ENCODE data around the gene DAAM1. TPM values are rescaled to one million over a fixed set of nuclear protein-coding genes. Genes with fewer than 3 reads are reported as not detected.

The DAAM1 gene
- total RNA-seq, 1 experiment from 2014 or later: 13.3 TPM

DNA sequence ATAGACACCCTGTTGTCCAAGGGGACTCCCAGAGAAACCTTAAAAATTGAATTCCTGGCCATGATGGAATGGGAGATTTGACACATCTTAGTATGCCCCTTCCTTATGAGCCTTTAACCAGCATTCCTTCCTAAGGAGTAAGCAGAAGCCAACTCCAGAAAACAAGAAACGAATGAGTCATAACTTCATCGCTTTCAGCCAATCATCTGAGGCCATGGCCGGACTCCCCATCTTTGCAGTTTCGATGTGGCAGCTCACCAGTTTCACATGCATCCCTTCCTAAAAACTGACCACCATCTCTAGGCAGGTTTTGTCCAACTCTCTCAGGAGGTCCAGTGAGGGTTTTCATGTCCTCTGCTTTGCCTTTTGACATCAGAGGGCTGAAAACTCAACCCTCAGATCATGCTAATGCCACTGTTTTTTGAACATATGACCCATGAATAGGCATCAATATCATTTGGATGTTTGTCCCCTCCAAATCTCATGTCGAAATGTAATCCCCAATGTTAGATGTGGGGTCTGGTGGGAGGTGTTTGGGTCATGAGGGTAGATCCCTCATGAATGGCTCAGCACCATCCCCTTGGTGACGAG is 19.9 kb downstream of the DAAM1 start:
- CTCF ChIA-PET: no interaction called here

DNA sequence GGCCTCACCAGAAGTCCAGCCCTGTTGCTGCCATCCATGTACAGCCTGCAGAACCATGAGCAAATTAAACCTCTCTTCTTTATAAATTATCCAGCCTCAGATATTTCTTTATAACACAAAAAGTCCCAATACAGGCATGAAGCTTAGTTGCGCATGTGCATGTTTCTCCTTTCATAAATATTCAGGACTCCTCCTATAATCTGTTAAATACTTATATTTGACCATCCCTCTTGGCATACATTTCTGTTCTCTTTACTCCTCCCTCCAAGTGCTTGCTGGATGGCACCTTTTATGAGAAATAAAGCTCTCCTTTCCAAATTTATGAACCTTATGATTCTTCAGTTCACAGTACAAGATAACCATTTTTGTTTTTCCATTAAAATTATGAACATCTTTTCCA is 20.5 kb downstream of the DAAM1 start:
- TF ChIP-seq, protein P1, sequence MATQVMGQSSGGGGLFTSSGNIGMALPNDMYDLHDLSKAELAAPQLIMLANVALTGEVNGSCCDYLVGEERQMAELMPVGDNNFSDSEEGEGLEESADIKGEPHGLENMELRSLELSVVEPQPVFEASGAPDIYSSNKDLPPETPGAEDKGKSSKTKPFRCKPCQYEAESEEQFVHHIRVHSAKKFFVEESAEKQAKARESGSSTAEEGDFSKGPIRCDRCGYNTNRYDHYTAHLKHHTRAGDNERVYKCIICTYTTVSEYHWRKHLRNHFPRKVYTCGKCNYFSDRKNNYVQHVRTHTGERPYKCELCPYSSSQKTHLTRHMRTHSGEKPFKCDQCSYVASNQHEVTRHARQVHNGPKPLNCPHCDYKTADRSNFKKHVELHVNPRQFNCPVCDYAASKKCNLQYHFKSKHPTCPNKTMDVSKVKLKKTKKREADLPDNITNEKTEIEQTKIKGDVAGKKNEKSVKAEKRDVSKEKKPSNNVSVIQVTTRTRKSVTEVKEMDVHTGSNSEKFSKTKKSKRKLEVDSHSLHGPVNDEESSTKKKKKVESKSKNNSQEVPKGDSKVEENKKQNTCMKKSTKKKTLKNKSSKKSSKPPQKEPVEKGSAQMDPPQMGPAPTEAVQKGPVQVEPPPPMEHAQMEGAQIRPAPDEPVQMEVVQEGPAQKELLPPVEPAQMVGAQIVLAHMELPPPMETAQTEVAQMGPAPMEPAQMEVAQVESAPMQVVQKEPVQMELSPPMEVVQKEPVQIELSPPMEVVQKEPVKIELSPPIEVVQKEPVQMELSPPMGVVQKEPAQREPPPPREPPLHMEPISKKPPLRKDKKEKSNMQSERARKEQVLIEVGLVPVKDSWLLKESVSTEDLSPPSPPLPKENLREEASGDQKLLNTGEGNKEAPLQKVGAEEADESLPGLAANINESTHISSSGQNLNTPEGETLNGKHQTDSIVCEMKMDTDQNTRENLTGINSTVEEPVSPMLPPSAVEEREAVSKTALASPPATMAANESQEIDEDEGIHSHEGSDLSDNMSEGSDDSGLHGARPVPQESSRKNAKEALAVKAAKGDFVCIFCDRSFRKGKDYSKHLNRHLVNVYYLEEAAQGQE (IDR thresholded peaks at IDR 0.05; ENCODE audit: insufficient read depth in 1 of 2, low read depth in 2 of 2, low read length in 1 of 2): no peak
- no peak for TF ChIP-seq POLR2AphosphoS5 (IDR thresholded peaks at IDR 0.05; ENCODE audit: low read depth, low read length)
- no peak for TF ChIP-seq SIN3A (IDR thresholded peaks at IDR 0.05; ENCODE audit: borderline replicate concordance, insufficient read depth, low read depth, low read length)
- TF ChIP-seq TCF7L2 (IDR thresholded peaks at IDR 0.05; ENCODE audit: low read depth, low read length): no peak
- TF ChIP-seq, protein P2, sequence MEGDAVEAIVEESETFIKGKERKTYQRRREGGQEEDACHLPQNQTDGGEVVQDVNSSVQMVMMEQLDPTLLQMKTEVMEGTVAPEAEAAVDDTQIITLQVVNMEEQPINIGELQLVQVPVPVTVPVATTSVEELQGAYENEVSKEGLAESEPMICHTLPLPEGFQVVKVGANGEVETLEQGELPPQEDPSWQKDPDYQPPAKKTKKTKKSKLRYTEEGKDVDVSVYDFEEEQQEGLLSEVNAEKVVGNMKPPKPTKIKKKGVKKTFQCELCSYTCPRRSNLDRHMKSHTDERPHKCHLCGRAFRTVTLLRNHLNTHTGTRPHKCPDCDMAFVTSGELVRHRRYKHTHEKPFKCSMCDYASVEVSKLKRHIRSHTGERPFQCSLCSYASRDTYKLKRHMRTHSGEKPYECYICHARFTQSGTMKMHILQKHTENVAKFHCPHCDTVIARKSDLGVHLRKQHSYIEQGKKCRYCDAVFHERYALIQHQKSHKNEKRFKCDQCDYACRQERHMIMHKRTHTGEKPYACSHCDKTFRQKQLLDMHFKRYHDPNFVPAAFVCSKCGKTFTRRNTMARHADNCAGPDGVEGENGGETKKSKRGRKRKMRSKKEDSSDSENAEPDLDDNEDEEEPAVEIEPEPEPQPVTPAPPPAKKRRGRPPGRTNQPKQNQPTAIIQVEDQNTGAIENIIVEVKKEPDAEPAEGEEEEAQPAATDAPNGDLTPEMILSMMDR (IDR thresholded peaks at IDR 0.05): no peak
- Histone ChIP-seq H3K4me3 (ENCODE audit: low read depth in 2 of 2, low read length in 2 of 2) (no peak overlapping the region), H3K4me1 (ENCODE audit: control insufficient read depth, insufficient read depth, low read length) (no peaks in the 10 kb centered on the region), H3K36me3 (ENCODE audit: control insufficient read depth, insufficient read depth, low read length) (no peaks in the 10 kb centered on the region), H3K27ac (ENCODE audit: low read length) (no peak overlapping the region), H3K27me3 (ENCODE audit: control insufficient read depth, insufficient read depth, low read length) (no peaks in the 10 kb centered on the region), H3K9me3 (ENCODE audit: control insufficient read depth, insufficient read depth, low read depth, low read length) (no peaks in the 10 kb centered on the region)
- POLR2A ChIA-PET: no interaction called here
- intact Hi-C loops (cut with micrococcal nuclease; ENCODE audit: unreplicated experiment) (no loop called here), in situ Hi-C loops (cut with HindIII; ENCODE audit: low pct_unique_long_range_greater_than_20kb, low sequenced_read_pairs) (no loop called here)
- no TSS peak for BruUV-seq (replicated peaks)
- ATAC-seq: no peak
- CTCF ChIA-PET: no interaction called here
- DNase-seq (ENCODE audit: low read depth, low spot score): no peak

More for the DNA sequence above, 19.9 kb downstream of the DAAM1 start:
- ATAC-seq: no peak
- POLR2A ChIA-PET: no interaction called here
- in situ Hi-C loops (cut with HindIII; ENCODE audit: low pct_unique_long_range_greater_than_20kb, low sequenced_read_pairs) (no loop called here), intact Hi-C loops (cut with micrococcal nuclease; ENCODE audit: unreplicated experiment) (no loop called here)
- TF ChIP-seq SIN3A (IDR thresholded peaks at IDR 0.05; ENCODE audit: borderline replicate concordance, insufficient read depth, low read depth, low read length): no peak
- TF ChIP-seq, protein P1 (IDR thresholded peaks at IDR 0.05; ENCODE audit: insufficient read depth in 1 of 2, low read depth in 2 of 2, low read length in 1 of 2): no peak
- TF ChIP-seq POLR2AphosphoS5 (IDR thresholded peaks at IDR 0.05; ENCODE audit: low read depth, low read length): no peak
- TF ChIP-seq, protein P2 (IDR thresholded peaks at IDR 0.05): no peak
- no peak for TF ChIP-seq TCF7L2 (IDR thresholded peaks at IDR 0.05; ENCODE audit: low read depth, low read length)
- no TSS peak for BruUV-seq (replicated peaks)
- no peak overlapping the region for H3K27ac ChIP-seq (ENCODE audit: low read length)
- H3K4me3 ChIP-seq (ENCODE audit: low read depth in 2 of 2, low read length in 2 of 2): no peak overlapping the region
- no peaks in the 10 kb centered on the region for H3K4me1 ChIP-seq (ENCODE audit: control insufficient read depth, insufficient read depth, low read length)
- no peak for DNase-seq (ENCODE audit: low read depth, low spot score)
- no peaks in the 10 kb centered on the region for H3K9me3 ChIP-seq (ENCODE audit: control insufficient read depth, insufficient read depth, low read depth, low read length)
- no peaks in the 10 kb centered on the region for H3K36me3 ChIP-seq (ENCODE audit: control insufficient read depth, insufficient read depth, low read length)
- H3K27me3 ChIP-seq (ENCODE audit: control insufficient read depth, insufficient read depth, low read length): no peaks in the 10 kb centered on the region

All from Panc1 (cell line).